Esophagus muscularis mucosa (tissue), 3 donors: ENCODE results near the gene EIF4E2.

Experiments used
- EP300 ChIP-seq: sonication (generic); formaldehyde crosslinking; IDR thresholded peaks from one replicate; pipeline ENCODE4 v1.6.1; 2017; ENCODE audit warnings: antibody characterized with exemption
- TF ChIP-seq, protein P1 (sequence below), 3 experiments: fragments of 200-600 bp in 2 of 3; fragments of 450-650 bp in 1 of 3; sonication (generic) in 2 of 3; IDR thresholded peaks; one replicate each; pipeline ENCODE4 v1.5.1; 2017 to 2019; ENCODE audit warnings: antibody characterized with exemption in 3 of 3, mild to moderate bottlenecking in 2 of 3, moderate library complexity in 1 of 3

DNA sequence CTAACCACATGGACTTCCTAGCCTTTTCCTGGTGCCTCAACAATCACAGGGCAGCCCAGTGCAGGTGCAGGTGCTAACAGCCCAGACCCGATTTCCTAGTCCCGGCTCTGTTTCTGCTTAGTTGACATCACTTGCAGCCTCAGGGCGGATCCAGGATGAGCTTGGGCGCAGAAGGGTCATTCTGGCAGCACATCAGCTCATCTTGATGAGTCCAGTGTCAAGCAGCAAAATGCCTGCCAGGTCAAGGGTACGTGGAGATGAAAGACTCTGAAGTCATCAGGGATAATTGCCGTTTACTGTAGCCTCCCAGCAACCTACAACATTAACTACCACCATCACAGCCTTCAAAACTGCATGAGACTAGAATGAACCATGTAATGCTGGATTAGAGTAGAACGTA, 43.5 kb downstream of the EIF4E2 start:
- TF ChIP-seq, protein P1, sequence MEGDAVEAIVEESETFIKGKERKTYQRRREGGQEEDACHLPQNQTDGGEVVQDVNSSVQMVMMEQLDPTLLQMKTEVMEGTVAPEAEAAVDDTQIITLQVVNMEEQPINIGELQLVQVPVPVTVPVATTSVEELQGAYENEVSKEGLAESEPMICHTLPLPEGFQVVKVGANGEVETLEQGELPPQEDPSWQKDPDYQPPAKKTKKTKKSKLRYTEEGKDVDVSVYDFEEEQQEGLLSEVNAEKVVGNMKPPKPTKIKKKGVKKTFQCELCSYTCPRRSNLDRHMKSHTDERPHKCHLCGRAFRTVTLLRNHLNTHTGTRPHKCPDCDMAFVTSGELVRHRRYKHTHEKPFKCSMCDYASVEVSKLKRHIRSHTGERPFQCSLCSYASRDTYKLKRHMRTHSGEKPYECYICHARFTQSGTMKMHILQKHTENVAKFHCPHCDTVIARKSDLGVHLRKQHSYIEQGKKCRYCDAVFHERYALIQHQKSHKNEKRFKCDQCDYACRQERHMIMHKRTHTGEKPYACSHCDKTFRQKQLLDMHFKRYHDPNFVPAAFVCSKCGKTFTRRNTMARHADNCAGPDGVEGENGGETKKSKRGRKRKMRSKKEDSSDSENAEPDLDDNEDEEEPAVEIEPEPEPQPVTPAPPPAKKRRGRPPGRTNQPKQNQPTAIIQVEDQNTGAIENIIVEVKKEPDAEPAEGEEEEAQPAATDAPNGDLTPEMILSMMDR (IDR thresholded peaks at IDR 0.05) = no peak
- no peak for TF ChIP-seq EP300
